Fibroblast of skin of left biceps (primary cell): ENCODE measurements around the gene FILIP1.
A peak's percentile ranks its signal among the peaks of the same experiment; 100 is the strongest.

ENCODE experiments used
- DNase-seq, 2 experiments: peaks; one replicate each; pipeline ENCODE4 v3.0.0-alpha.2; 2013; ENCODE audit warnings: low read depth in 2 of 2

The FILIP1 gene

GRCh38 chr6:75495011-75495410 is 1.4 kb upstream of the FILIP1 start:
- DNase-seq, result no peak

GRCh38 chr6:75494290-75494689 is 690 bp upstream of the FILIP1 start:
- no peak for DNase-seq

GRCh38 chr6:75492386-75493153 is 1.0 kb downstream of the FILIP1 start:
- DNase-seq, result no peak

GRCh38 chr6:75491291-75491690 is 2.3 kb downstream of the FILIP1 start:
- DNase-seq, result no peak

- no peak for DNase-seq
Observed at GRCh38 chr6:75490706-75491105, 2.9 kb downstream of the FILIP1 start.

GRCh38 chr6:75489025-75489424 is 4.6 kb downstream of the FILIP1 start:
- no peak for DNase-seq

GRCh38 chr6:75488033-75488432 is 5.6 kb downstream of the FILIP1 start:
- DNase-seq, result peak; percentile 35 to 42

- no peak for DNase-seq
Observed at GRCh38 chr6:75486850-75487518, 6.6 kb downstream of the FILIP1 start.

GRCh38 chr6:75484535-75484934 is 9.1 kb downstream of the FILIP1 start:
- DNase-seq, result no peak

- no peak for DNase-seq
Observed at GRCh38 chr6:75483136-75483952, 10.3 kb downstream of the FILIP1 start.

GRCh38 chr6:75481936-75482593 is 11.5 kb downstream of the FILIP1 start:
- peak; percentile 71 to 72 for DNase-seq

- DNase-seq, result no peak
Observed at GRCh38 chr6:75481394-75481793, 12.2 kb downstream of the FILIP1 start.

GRCh38 chr6:75480425-75480824 is 13.2 kb downstream of the FILIP1 start:
- DNase-seq, result peak; percentile 38 to 47

- no peak for DNase-seq
Observed at GRCh38 chr6:75479712-75480111, 13.9 kb downstream of the FILIP1 start.

GRCh38 chr6:75478929-75479328 is 14.7 kb downstream of the FILIP1 start:
- DNase-seq, result no peak

- no peak for DNase-seq
Observed at GRCh38 chr6:75472885-75473284, 20.7 kb downstream of the FILIP1 start.

GRCh38 chr6:75467966-75468365 is 25.6 kb downstream of the FILIP1 start:
- DNase-seq, result no peak

GRCh38 chr6:75467284-75467683 is 26.3 kb downstream of the FILIP1 start:
- DNase-seq, result no peak

- DNase-seq, result no peak
Observed at GRCh38 chr6:75466636-75467035, 27.0 kb downstream of the FILIP1 start.

- no peak for DNase-seq
Observed at GRCh38 chr6:75463908-75464307, 29.7 kb downstream of the FILIP1 start.

GRCh38 chr6:75463061-75463460 is 30.5 kb downstream of the FILIP1 start:
- DNase-seq, result no peak

- DNase-seq, result no peak
Observed at GRCh38 chr6:75460681-75461080, 32.9 kb downstream of the FILIP1 start.
